UCSD-AML1 (cell line): Measurements from ENCODE around the gene STK17A.
A peak's percentile ranks its signal among the peaks of the same experiment; 100 is the strongest.
"Not testable (repeated sequence)": the region's sequence is repeated elsewhere in the genome, so short reads cannot be mapped to it uniquely, and the experiment has no call there.

ENCODE experiments used
- DNase-seq: peaks from one replicate; lab custom pipeline; 2025; ENCODE audit not compliant: unreplicated experiment; lab: John Stamatoyannopoulos, UW

The STK17A gene

GRCh38 chr7:43565786-43566185 lies 17.1 kb upstream of the STK17A start:
- DNase-seq = no peak

- DNase-seq = no peak
Observed at GRCh38 chr7:43568529-43568928, 14.4 kb upstream of the STK17A start.

- DNase-seq = no peak
Observed at GRCh38 chr7:43569424-43569823, 13.5 kb upstream of the STK17A start.

- DNase-seq = no peak
Observed at GRCh38 chr7:43570688-43571365, 12.1 kb upstream of the STK17A start.

GRCh38 chr7:43572516-43573049 lies 10.3 kb upstream of the STK17A start:
- DNase-seq = peak; percentile 25

- DNase-seq = not testable (repeated sequence)
Observed at GRCh38 chr7:43573832-43574231, 9.1 kb upstream of the STK17A start.

- DNase-seq = no peak
Observed at GRCh38 chr7:43575506-43575905, 7.4 kb upstream of the STK17A start.

GRCh38 chr7:43576241-43576640 lies 6.7 kb upstream of the STK17A start:
- no peak for DNase-seq

- peak; percentile 18 for DNase-seq
Observed at GRCh38 chr7:43577485-43577951, 5.4 kb upstream of the STK17A start.

- peak; percentile 59 for DNase-seq
Observed at GRCh38 chr7:43583424-43584194, 701 bp downstream of the STK17A start.

GRCh38 chr7:43584195-43584586 lies 1.3 kb downstream of the STK17A start:
- no peak for DNase-seq

GRCh38 chr7:43584733-43585132 lies 1.8 kb downstream of the STK17A start:
- DNase-seq = not testable (repeated sequence)

- DNase-seq = no peak
Observed at GRCh38 chr7:43585562-43585961, 2.7 kb downstream of the STK17A start.

- no peak for DNase-seq
Observed at GRCh38 chr7:43586251-43586900, 3.5 kb downstream of the STK17A start.

- DNase-seq = no peak
Observed at GRCh38 chr7:43588477-43589132, 5.7 kb downstream of the STK17A start.

- no peak for DNase-seq
Observed at GRCh38 chr7:43589133-43589478, 6.2 kb downstream of the STK17A start.

- DNase-seq = no peak
Observed at GRCh38 chr7:43589728-43590127, 6.8 kb downstream of the STK17A start.

GRCh38 chr7:43590862-43591557 lies 8.1 kb downstream of the STK17A start:
- no peak for DNase-seq

GRCh38 chr7:43591558-43592180 lies 8.8 kb downstream of the STK17A start:
- no peak for DNase-seq

GRCh38 chr7:43592326-43592725 lies 9.4 kb downstream of the STK17A start:
- DNase-seq = no peak
